ENCODE data around the gene FADD. TPM values are rescaled to one million over a fixed set of nuclear protein-coding genes. Genes with fewer than 3 reads are reported as not detected.

The FADD gene
- polyA plus RNA-seq, 1 donor (not counting 4 experiments of a cell fraction or from before 2014, with no cell fraction given), result 33.7 TPM

- H4K20me1 ChIP-seq (ENCODE audit: control insufficient read depth, extremely low read depth, insufficient read depth, low read length), result no peaks in the 10 kb centered on the region
- H3K27me3 ChIP-seq (ENCODE audit: control insufficient read depth, extremely low read depth, insufficient read depth, low read length), result peaks cover 12% of the 10 kb centered on the region
- H3K4me2 ChIP-seq (ENCODE audit: control insufficient read depth, extremely low read depth, insufficient read depth, low read depth, low read length), result no peak overlapping the region
- no peak overlapping the region for H3K27ac ChIP-seq (ENCODE audit: control insufficient read depth, insufficient read depth, low read length)
- no peaks in the 10 kb centered on the region for H3K36me3 ChIP-seq (ENCODE audit: control insufficient read depth in 2 of 2, extremely low read depth in 1 of 2, insufficient read depth in 2 of 2, low read length in 2 of 2)
- dilution Hi-C loops (cut with MboI; ENCODE audit: extremely low pct_ligation_motif_present, low sequenced_read_pairs), result no loop called here
- DNase-seq (ENCODE audit: low read depth, low spot score), result no peak
- H2AFZ ChIP-seq (ENCODE audit: control insufficient read depth, low read length), result no peak overlapping the region
- no peaks in the 10 kb centered on the region for H3K79me2 ChIP-seq (ENCODE audit: control insufficient read depth, insufficient read depth, low read length)
- no peaks in the 10 kb centered on the region for H3K9me3 ChIP-seq (ENCODE audit: control insufficient read depth, low read depth, low read length)
- no peaks in the 10 kb centered on the region for H3K9me1 ChIP-seq (ENCODE audit: control insufficient read depth, extremely low read depth, insufficient read depth, low read length)
- no peak for FAIRE-seq
- H3K9ac ChIP-seq (ENCODE audit: control insufficient read depth, extremely low read depth, insufficient read depth, low read length), result no peak overlapping the region
- TF ChIP-seq CTCF (optimal IDR thresholded peaks at IDR 0.05 in 1 of 3, IDR thresholded peaks at IDR 0.05 in 1 of 3, conservative IDR thresholded peaks at IDR 0.05 in 1 of 3; ENCODE audit: extremely low read depth in 1 of 3, insufficient read depth in 2 of 3, low read length in 3 of 3), result no peak
- TF ChIP-seq EZH2 (IDR thresholded peaks at IDR 0.05; ENCODE audit: low read length), result no peak
- no peaks in the 10 kb centered on the region for H3K4me1 ChIP-seq (ENCODE audit: control insufficient read depth, extremely low read depth, insufficient read depth, low read length)
- no peak overlapping the region for H3K4me3 ChIP-seq (ENCODE audit: control insufficient read depth in 2 of 3, extremely low read depth in 1 of 3, insufficient read depth in 2 of 3, low read depth in 1 of 3, low read length in 3 of 3)
Observed at GRCh38 chr11:70225681-70226177, 22.6 kb downstream of the FADD start.

DNA sequence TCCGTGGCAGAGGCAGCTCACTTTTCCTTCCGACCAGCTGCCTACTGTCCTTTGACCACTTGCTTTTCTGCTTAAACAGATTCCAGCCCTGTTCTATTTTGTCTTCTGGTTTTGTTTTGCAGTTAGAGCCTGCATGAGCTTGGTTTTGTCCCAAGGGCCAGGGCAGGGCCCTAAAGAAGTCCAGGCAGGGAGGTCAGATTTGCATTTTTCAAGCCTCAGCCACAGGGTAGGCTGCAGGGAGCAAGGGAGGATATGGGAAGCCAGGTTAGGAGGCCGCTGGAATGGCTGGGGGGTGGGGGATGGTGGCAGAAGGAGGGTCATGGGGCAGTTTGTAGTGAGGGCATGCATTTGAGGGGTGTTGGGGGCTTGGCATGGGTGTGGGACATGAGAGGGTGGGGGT is 23.1 kb downstream of the FADD start:
- peaks cover 12% of the 10 kb centered on the region for H3K27me3 ChIP-seq (ENCODE audit: control insufficient read depth, extremely low read depth, insufficient read depth, low read length)
- no peak overlapping the region for H3K4me2 ChIP-seq (ENCODE audit: control insufficient read depth, extremely low read depth, insufficient read depth, low read depth, low read length)
- H3K36me3 ChIP-seq (ENCODE audit: control insufficient read depth in 2 of 2, extremely low read depth in 1 of 2, insufficient read depth in 2 of 2, low read length in 2 of 2), result no peaks in the 10 kb centered on the region
- TF ChIP-seq EZH2 (IDR thresholded peaks at IDR 0.05; ENCODE audit: low read length) (no peak), CTCF (optimal IDR thresholded peaks at IDR 0.05 in 1 of 3, IDR thresholded peaks at IDR 0.05 in 1 of 3, conservative IDR thresholded peaks at IDR 0.05 in 1 of 3; ENCODE audit: extremely low read depth in 1 of 3, insufficient read depth in 2 of 3, low read length in 3 of 3) (no peak)
- no peak overlapping the region for H3K27ac ChIP-seq (ENCODE audit: control insufficient read depth, insufficient read depth, low read length)
- no peaks in the 10 kb centered on the region for H3K9me3 ChIP-seq (ENCODE audit: control insufficient read depth, low read depth, low read length)
- H4K20me1 ChIP-seq (ENCODE audit: control insufficient read depth, extremely low read depth, insufficient read depth, low read length), result no peaks in the 10 kb centered on the region
- H3K4me3 ChIP-seq (ENCODE audit: control insufficient read depth in 2 of 3, extremely low read depth in 1 of 3, insufficient read depth in 2 of 3, low read depth in 1 of 3, low read length in 3 of 3), result no peak overlapping the region
- H3K79me2 ChIP-seq (ENCODE audit: control insufficient read depth, insufficient read depth, low read length), result no peaks in the 10 kb centered on the region
- no peaks in the 10 kb centered on the region for H3K4me1 ChIP-seq (ENCODE audit: control insufficient read depth, extremely low read depth, insufficient read depth, low read length)
- no peaks in the 10 kb centered on the region for H3K9me1 ChIP-seq (ENCODE audit: control insufficient read depth, extremely low read depth, insufficient read depth, low read length)
- H2AFZ ChIP-seq (ENCODE audit: control insufficient read depth, low read length), result no peak overlapping the region
- FAIRE-seq (no peak), DNase-seq (ENCODE audit: low read depth, low spot score) (no peak)
- dilution Hi-C loops (cut with MboI; ENCODE audit: extremely low pct_ligation_motif_present, low sequenced_read_pairs), result no loop called here
- H3K9ac ChIP-seq (ENCODE audit: control insufficient read depth, extremely low read depth, insufficient read depth, low read length), result no peak overlapping the region

Data from keratinocyte (primary cell).